GM06990 (cell line): ENCODE data around the gene PNPLA5.

ENCODE experiments used
- DNase-seq: peaks from one replicate; pipeline ENCODE4 v3.0.0-alpha.2; 2011; ENCODE audit not compliant: insufficient read length; ENCODE audit errors: extremely low read depth
- H3K27me3 ChIP-seq: replicated peaks from 2 replicates; pipeline ENCODE4 v1.6.0; 2011; ENCODE audit warnings: low read length; ENCODE audit not compliant: control insufficient read depth, insufficient read depth
- H3K36me3 ChIP-seq: 2 replicates; pipeline ENCODE4 v1.5.1; 2011; ENCODE audit warnings: low read length; ENCODE audit not compliant: control insufficient read depth, insufficient read depth
- H3K4me3 ChIP-seq: replicated peaks from 2 replicates; pipeline ENCODE4 v1.5.1; 2011; ENCODE audit warnings: low read depth, mild to moderate bottlenecking, control low read depth, low read length
- CTCF ChIP-seq: IDR thresholded peaks from 2 replicates; pipeline ENCODE4 v1.5.1; 2011; ENCODE audit warnings: low read length, control low read depth, mild to moderate bottlenecking, inconsistent platforms; ENCODE audit not compliant: insufficient read depth, poor library complexity, severe bottlenecking

PNPLA5 gene

GRCh38 chr22:43832393-43833265 lies 59.2 kb downstream of the PNPLA5 start:
- Histone ChIP-seq H3K36me3 (no peaks in the 10 kb centered on the region), H3K27me3 (no peaks in the 10 kb centered on the region; the same call in 1 of the 2 replicates), H3K4me3 (no peak overlapping the region)
- no peak for TF ChIP-seq CTCF
- no peak for DNase-seq

- no peaks in the 10 kb centered on the region for H3K36me3 ChIP-seq
- no peaks in the 10 kb centered on the region; the same call in 1 of the 2 replicates for H3K27me3 ChIP-seq
- DNase-seq = no peak
- no peak overlapping the region for H3K4me3 ChIP-seq
- no peak for TF ChIP-seq CTCF
Observed at GRCh38 chr22:43831561-43832392, 60.0 kb downstream of the PNPLA5 start.

GRCh38 chr22:43830931-43831560 lies 60.8 kb downstream of the PNPLA5 start:
- Histone ChIP-seq H3K36me3 (no peaks in the 10 kb centered on the region), H3K4me3 (no peak overlapping the region), H3K27me3 (no peaks in the 10 kb centered on the region; the same call in 1 of the 2 replicates)
- TF ChIP-seq CTCF = no peak
- DNase-seq = no peak

GRCh38 chr22:43829904-43830851 lies 61.6 kb downstream of the PNPLA5 start:
- H3K36me3 ChIP-seq = no peaks in the 10 kb centered on the region
- no peak for DNase-seq
- TF ChIP-seq CTCF = no peak
- H3K27me3 ChIP-seq = no peaks in the 10 kb centered on the region; the same call in 1 of the 2 replicates
- H3K4me3 ChIP-seq = no peak overlapping the region
